ENCODE results near the gene TIFAB. TPM values are rescaled to one million over a fixed set of nuclear protein-coding genes. Genes with fewer than 3 reads are reported as not detected.

Gene TIFAB
- total RNA-seq, 1 experiment from 2014 or later: not detected

DNA sequence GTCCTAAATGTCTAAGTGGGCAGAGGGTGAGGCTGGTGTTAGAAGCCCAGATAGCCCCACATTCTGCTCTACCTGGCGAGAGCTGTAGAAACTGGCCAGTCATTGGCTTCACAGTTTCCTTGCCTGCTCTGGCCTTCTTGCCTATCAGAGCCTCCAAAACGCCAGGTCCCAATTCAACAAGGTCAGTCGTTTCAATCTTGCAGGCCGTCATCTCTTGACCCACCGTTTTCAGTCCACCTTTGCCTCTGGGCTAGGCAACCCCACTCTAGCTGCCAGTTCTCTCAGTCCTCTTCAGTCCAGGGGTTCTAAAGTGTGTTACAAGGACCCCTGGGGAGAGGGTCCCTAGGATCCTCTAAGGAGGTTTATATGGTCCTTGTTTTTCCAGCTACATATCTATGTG is 20.0 kb upstream of the TIFAB start:
- Histone ChIP-seq H3K4me3 (ENCODE audit: insufficient read depth, low read depth, low read length) (no peak overlapping the region), H3K27me3 (ENCODE audit: control insufficient read depth, insufficient read depth, low read length) (peaks cover 39% of the 10 kb centered on the region), H3K36me3 (replicated peaks; ENCODE audit: control insufficient read depth, insufficient read depth, low read length) (no peaks in the 10 kb centered on the region)
- DNase-seq: no peak

DNA sequence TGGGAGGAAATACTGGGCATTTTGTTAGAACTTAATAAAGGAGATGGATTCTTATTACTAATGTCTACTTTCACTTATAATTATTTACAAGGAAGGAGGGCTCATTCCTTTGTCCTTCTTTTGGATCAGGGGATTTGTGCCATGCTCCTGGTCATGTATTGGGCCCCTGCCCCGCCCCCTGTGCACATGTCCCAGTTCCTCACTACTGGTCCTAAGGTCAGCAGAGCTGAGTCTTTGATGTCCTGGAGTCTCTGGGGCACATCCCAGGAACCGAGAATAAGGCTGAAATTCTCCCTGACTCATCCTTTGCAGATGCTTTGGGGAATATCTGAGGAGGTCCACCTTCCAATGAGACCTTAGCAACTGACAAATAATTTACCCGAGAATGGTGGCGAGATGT is 19.6 kb upstream of the TIFAB start:
- Histone ChIP-seq H3K4me3 (ENCODE audit: insufficient read depth, low read depth, low read length) (no peak overlapping the region), H3K27me3 (ENCODE audit: control insufficient read depth, insufficient read depth, low read length) (peaks cover 43% of the 10 kb centered on the region), H3K36me3 (replicated peaks; ENCODE audit: control insufficient read depth, insufficient read depth, low read length) (no peaks in the 10 kb centered on the region)
- DNase-seq: no peak

DNA sequence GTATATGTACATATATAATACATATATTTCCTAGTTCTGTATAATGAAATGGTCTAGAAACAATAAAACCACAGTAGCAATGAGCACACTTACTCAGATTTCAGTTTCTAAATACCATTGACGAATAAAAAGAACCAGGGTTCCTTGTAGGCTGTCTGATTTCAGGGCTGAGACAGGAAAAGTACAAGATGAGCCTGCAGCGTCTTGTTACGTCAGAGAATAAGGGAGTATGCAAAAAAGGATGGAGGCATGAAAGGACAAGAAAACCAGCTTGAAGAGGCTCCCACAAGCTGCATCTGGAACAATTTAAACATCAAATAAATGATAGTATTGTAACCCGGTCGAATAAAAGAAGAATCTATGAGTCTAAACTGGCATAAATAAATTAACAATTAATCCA is 17.8 kb upstream of the TIFAB start:
- Histone ChIP-seq H3K4me3 (ENCODE audit: insufficient read depth, low read depth, low read length) (no peak overlapping the region), H3K27me3 (ENCODE audit: control insufficient read depth, insufficient read depth, low read length) (peaks cover 58% of the 10 kb centered on the region), H3K36me3 (replicated peaks; ENCODE audit: control insufficient read depth, insufficient read depth, low read length) (no peaks in the 10 kb centered on the region)
- DNase-seq: no peak

DNA sequence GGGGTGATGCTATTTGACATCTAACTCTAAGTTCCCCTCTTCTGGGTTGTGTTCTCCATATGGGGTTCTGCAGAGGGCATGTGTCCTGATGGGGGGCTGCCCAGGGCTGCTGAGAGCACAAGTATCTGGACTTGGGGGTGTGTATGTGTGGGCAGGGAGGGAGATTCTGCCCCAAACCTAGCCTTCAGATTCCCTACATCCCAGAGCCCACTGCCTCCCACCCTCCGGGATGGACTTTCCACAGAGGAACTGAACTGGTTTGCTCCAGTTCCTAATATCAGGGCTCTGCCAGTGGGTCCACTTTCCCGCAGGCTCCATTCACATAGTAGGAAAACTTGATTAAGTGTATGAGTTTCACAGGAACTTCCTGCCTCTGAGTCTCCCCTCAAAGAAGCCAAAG is 16.4 kb upstream of the TIFAB start:
- DNase-seq: no peak
- H3K4me3 ChIP-seq (ENCODE audit: insufficient read depth, low read depth, low read length): no peak overlapping the region
- peaks cover 68% of the 10 kb centered on the region for H3K27me3 ChIP-seq (ENCODE audit: control insufficient read depth, insufficient read depth, low read length)
- no peaks in the 10 kb centered on the region for H3K36me3 ChIP-seq (replicated peaks; ENCODE audit: control insufficient read depth, insufficient read depth, low read length)

DNA sequence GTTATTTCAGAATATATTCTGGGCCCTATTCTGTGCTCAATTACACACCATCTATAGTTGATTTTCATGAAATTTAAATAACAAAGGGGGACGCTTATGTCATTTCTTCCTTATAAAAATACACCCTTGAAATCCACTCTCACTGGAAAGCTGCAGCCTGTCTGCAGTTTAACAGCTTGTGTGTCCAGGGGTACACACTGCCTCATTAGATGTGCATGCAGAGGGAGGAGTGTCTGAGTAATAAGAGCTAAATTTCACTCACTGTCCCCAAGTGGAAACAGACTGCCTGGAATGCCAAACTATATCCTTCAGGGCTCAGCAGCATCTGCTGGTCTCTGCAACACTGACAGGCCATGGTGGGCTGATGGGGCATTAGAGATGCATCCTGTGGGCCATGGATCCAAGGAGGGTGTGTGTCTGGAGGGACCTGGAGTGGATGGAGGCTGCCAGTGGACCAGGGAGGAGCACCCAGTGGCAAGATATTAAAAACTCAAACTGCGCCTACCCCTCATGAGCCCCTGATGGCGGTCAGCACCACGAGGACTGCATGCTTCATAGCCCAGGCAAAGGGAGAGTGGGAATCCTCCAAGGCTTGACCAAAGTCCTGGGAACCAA is 15.8 kb upstream of the TIFAB start:
- H3K27me3 ChIP-seq (ENCODE audit: control insufficient read depth, insufficient read depth, low read length): peaks cover 64% of the 10 kb centered on the region
- no peaks in the 10 kb centered on the region for H3K36me3 ChIP-seq (replicated peaks; ENCODE audit: control insufficient read depth, insufficient read depth, low read length)
- no peak overlapping the region for H3K4me3 ChIP-seq (ENCODE audit: insufficient read depth, low read depth, low read length)
- no peak for DNase-seq

DNA sequence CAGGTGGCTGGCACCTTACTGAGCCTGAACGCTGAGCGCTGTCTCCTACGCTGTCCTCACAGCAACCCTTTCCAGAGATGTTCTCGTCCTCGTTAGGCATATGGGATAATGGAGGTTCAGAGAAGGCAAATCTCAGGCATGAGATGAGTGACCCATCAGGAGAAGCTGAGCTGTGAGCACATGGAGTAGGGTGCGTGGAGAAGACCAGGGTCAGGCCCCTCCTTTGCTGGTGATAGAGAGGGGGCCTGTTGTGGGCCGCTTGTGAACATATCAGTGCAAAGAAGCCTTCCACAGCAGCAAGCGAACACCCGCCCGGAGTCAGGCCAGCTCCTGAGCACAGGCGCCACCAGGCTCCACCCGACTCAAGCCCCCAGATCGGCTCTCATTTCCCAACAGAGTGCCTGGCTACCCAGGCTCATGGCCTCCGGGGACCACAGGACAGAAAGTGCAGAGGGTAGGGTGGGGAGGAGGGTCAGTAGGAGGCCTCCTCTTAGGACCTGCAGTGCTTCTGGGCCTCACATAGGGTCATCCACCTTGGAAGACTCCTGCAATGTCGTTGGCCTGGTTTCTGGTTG is 15.0 kb upstream of the TIFAB start:
- Histone ChIP-seq H3K4me3 (ENCODE audit: insufficient read depth, low read depth, low read length) (no peak overlapping the region), H3K36me3 (replicated peaks; ENCODE audit: control insufficient read depth, insufficient read depth, low read length) (no peaks in the 10 kb centered on the region), H3K27me3 (ENCODE audit: control insufficient read depth, insufficient read depth, low read length) (peaks cover 67% of the 10 kb centered on the region)
- DNase-seq: peak; percentile 47

DNA sequence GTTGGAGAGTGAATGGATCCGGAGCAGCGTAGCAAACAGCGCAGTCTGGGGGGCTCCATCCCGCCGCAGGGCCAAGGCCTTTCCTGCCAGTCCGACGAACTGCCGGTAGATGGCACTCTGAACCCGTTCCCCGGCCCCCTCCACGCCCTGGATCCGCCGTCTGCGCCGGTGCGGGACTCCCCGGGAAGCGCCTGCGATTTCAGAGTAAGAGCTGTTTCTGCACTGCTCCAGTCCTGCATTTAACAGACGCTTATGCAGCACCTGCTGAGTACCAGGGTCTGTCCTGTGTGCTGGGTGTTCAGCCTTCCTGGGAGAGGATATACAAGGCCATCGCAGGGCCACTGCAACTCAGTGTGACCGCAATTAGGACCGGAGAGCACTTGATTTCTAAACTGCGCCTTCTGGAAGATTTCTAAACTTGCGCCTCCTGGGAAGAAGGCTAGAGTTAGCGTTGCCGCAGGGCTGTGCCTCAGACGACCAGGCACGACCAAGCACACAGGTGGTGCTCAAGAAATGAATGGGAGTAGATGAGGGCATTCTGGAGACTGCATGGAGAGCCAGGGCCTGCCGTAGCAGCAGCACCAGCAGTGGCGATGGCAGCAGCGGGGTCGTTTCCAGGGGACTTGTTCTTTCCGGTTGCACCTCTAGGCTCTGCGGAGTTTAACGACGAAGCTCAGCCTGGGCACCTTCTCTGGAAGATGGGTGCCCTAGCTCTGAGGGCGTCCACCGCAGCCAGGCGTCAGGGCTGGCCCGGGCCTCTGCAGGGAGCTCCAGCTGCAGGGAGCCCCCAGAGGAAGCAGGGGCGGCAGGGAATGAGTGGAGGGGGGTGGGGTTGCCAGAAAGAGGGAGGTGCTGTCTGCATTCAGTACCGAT is 14.3 kb upstream of the TIFAB start:
- H3K4me3 ChIP-seq (ENCODE audit: insufficient read depth, low read depth, low read length): peak overlapping the region; percentile 20
- H3K36me3 ChIP-seq (replicated peaks; ENCODE audit: control insufficient read depth, insufficient read depth, low read length): no peaks in the 10 kb centered on the region
- peak; percentile 96 for DNase-seq
- H3K27me3 ChIP-seq (ENCODE audit: control insufficient read depth, insufficient read depth, low read length): peaks cover 63% of the 10 kb centered on the region

DNA sequence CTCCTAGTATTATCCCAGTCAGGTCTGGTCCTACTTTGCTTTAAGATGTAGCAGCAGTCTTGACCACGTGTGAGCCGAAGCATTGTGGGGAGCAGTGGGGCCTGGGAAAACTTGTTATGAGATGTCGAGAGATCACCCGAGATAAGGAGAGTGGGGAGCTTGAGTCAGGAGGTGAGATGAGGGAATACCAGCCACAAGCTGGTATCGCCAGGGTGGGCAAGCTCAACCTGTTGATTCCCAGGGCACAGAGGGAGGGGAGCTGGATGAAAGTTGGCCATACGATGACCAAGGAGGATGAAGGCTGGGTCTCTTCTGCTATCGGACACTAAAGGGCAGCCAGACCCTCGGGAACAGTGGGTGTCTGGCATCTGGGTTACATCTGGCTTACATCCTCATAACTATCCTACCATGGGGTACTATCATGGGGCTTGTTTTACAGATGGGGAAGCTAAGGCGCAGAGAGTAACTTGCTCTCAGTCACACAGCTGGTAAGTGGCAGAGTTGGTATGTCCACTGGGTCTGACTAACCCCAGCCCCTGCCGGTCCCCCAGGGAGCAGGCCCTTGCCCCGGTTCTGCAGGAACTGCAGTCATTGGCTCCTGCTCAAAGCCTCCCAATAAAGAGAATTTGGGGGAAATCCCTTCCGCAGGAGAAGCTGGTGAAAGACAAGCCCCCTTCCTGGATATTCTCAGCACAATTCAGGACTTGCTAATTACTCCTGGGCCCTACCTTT is 13.4 kb upstream of the TIFAB start:
- H3K27me3 ChIP-seq (ENCODE audit: control insufficient read depth, insufficient read depth, low read length): peaks cover 62% of the 10 kb centered on the region
- H3K36me3 ChIP-seq (replicated peaks; ENCODE audit: control insufficient read depth, insufficient read depth, low read length): no peaks in the 10 kb centered on the region

DNA sequence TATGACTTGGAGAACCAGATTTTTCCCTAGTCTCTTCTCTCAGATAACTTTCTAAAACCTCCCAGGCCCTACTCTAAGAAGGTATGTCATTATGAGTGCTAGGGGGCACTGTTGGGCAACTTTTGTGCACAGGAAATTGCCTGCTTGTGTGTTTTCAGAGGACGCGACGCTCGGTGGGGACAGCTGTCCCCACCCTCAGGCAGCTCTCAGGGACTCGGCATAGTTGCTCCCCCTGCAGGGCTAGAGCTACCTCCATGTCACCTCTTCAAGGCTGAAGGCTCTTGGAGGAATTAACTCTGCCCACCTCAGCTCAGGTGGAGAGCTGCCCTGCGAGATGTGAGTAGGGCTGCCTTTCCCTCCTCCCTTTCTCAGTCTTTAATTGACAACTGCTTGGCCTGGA is 10.2 kb upstream of the TIFAB start:
- peaks cover 48% of the 10 kb centered on the region for H3K27me3 ChIP-seq (ENCODE audit: control insufficient read depth, insufficient read depth, low read length)
- H3K36me3 ChIP-seq (replicated peaks; ENCODE audit: control insufficient read depth, insufficient read depth, low read length): no peaks in the 10 kb centered on the region
- DNase-seq: peak; percentile 90
- H3K4me3 ChIP-seq (ENCODE audit: insufficient read depth, low read depth, low read length): no peak overlapping the region

More for the DNA sequence above, 13.4 kb upstream of the TIFAB start:
- no peak overlapping the region for H3K4me3 ChIP-seq (ENCODE audit: insufficient read depth, low read depth, low read length)
- DNase-seq: peak; percentile 73

DNA sequence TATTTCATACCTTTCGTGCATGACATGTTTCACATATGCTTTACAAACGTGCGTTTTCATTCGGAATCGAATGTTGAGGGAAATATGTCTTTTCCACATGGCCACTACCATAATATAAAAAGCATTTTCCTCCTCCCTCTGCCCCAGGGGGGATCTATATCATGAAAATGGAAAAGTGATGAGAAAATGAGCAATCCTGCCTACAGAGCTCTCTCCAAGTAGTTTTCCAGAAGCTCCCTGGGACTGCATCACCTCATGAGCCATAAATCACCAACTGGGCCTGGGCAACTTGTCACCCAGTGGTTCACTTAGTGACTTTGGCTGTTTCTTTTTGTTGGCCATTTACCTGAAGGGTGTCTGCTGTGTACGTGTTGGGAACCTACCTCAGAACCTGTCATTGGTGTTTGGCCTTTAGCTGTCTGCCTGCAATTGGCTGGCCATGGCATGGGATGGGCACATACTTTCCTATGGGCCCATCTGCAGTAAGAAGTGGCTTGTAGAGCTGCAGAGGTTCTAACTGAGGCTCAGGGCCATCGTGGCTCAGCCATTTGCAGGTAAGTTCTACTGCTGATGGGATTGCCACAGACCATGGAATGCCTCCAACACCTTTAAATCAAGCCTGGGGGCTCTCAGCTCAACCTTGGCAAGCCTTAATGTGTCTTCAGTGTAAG is 9.5 kb upstream of the TIFAB start:
- H3K36me3 ChIP-seq (replicated peaks; ENCODE audit: control insufficient read depth, insufficient read depth, low read length): no peaks in the 10 kb centered on the region
- peaks cover 41% of the 10 kb centered on the region for H3K27me3 ChIP-seq (ENCODE audit: control insufficient read depth, insufficient read depth, low read length)
- no peak for DNase-seq
- no peak overlapping the region for H3K4me3 ChIP-seq (ENCODE audit: insufficient read depth, low read depth, low read length)

DNA sequence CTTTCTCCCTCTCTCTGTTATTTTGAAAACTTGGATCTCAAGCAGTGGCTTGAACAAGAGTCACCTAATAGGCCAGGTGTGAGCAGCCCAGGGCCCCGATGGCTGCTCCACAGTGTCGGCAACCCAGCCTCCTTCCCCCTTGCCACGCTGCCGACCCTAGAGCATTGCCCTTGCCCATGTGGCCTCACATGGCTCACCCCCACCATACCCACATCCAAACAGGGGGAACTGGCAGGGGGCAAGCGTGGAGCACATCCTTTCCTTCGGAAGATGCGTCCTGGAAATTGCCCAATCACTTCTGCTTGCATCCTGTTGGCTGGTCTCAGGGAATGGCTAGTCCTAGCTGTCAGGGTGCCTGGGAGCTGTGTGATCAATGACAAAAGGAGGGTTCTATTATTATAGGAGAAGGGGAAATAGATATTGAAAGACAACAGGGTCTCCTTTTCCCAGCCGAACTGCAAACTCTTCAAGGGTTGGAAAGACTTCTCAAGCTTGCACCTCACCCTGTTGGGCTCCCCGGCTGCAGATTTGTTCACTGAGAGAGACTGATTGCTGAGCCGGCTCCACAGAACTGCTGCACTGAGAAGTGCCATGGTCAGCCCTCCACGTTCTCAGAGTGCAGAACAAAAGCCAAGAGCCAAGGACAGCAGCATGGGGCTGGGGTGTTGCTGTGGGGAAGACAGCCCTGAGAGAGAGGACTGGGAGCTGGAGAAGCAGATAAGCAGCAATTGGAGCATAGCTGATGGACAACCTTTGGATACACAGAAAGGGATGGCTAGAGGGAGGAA is 8.3 kb upstream of the TIFAB start:
- H3K27me3 ChIP-seq (ENCODE audit: control insufficient read depth, insufficient read depth, low read length): peaks cover 31% of the 10 kb centered on the region
- H3K4me3 ChIP-seq (ENCODE audit: insufficient read depth, low read depth, low read length): no peak overlapping the region
- DNase-seq: no peak
- no peaks in the 10 kb centered on the region for H3K36me3 ChIP-seq (replicated peaks; ENCODE audit: control insufficient read depth, insufficient read depth, low read length)

DNA sequence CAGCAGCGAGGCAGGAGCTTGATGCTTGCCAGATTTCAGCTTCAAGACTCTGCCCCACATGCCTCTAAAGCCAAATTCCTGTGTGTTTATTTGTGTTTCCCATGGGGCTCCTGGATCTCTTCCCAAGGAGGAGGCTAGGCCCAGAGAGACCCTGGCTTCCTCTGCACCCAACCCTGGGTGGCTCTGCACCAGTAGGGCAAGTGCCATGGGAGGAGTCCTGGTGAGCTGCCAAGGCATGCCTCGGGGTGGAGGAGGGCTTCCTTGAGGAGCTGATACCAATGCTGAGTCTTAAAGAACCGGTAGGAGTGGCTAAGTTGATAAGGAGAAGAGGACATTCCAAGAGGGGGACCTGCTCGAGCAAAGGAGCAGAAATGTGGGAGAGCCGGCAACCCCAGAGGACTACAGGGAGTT is 6.8 kb upstream of the TIFAB start:
- H3K27me3 ChIP-seq (ENCODE audit: control insufficient read depth, insufficient read depth, low read length): peaks cover 16% of the 10 kb centered on the region
- no peak for DNase-seq

DNA sequence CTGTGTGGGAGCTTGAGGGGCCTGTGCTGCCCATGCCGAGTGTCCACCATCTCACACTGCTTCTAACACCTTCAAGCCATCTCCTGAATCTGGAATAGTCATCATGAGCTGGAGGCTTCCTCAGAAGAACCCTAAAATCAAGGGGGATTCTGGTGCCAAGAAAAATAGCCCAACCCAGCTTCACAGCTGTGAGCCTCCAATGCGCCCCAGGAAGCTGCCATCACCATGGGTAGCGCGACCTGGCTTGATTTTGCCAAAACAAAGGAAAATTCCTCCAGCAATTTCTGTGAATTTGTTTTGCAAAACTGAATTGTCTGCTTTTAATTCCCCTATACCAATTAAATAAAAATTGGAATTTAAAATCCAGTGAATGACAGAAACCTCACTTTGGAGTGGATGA is 6.2 kb upstream of the TIFAB start:
- no peak overlapping the region for H3K4me3 ChIP-seq (ENCODE audit: insufficient read depth, low read depth, low read length)
- H3K27me3 ChIP-seq (ENCODE audit: control insufficient read depth, insufficient read depth, low read length): peaks cover 11% of the 10 kb centered on the region
- H3K36me3 ChIP-seq (replicated peaks; ENCODE audit: control insufficient read depth, insufficient read depth, low read length): no peaks in the 10 kb centered on the region
- DNase-seq: no peak

More for the DNA sequence above, 6.8 kb upstream of the TIFAB start:
- Histone ChIP-seq H3K4me3 (ENCODE audit: insufficient read depth, low read depth, low read length) (no peak overlapping the region), H3K36me3 (replicated peaks; ENCODE audit: control insufficient read depth, insufficient read depth, low read length) (no peaks in the 10 kb centered on the region)

Data from H7 (cell line).